Panc1 (cell line): ENCODE data around the gene CD9. TPM values are rescaled to one million over a fixed set of nuclear protein-coding genes. Genes with fewer than 3 reads are reported as not detected.

Experiments used
- ATAC-seq: fragments of 200-7000 bp; cut with Tn5 transposase; 2 replicates; pipeline ENCODE4 v1.9.1; 2020; ENCODE audit warnings: mild to moderate bottlenecking, moderate library complexity
- BruUV-seq: library from RNA; stranded (reverse); fragments of 400-500 nt; replicated peaks from 2 replicates; lab custom pipeline; 2021; lab: Mats Ljungman, UMichigan
- CTCF ChIA-PET: fragments of 300-600 bp; sonication (Branson Sonifier 250); formaldehyde crosslinking; loops from one replicate; lab custom pipeline; 2022; ENCODE audit warnings: antibody characterized with exemption; lab: Charles Lee
- POLR2A ChIA-PET: fragments of 300-600 bp; sonication (Branson Sonifier 250); formaldehyde crosslinking; loops from one replicate; lab custom pipeline; 2022; ENCODE audit warnings: antibody characterized with exemption; lab: Charles Lee
- DNase-seq: peaks from one replicate; pipeline ENCODE4 v3.0.0-alpha.2; 2010; ENCODE audit warnings: low read depth, low spot score
- H3K27ac ChIP-seq: 2 replicates; pipeline ENCODE4 v1.5.1; 2011; ENCODE audit warnings: mild to moderate bottlenecking, low read length, inconsistent platforms
- H3K27me3 ChIP-seq: fragments of 200-500 bp; sonication (Bioruptor generic); 2 replicates; pipeline ENCODE4 v1.6.0; 2014; ENCODE audit warnings: low read length, inconsistent platforms; ENCODE audit not compliant: control insufficient read depth, insufficient read depth
- H3K36me3 ChIP-seq: fragments of 200-500 bp; sonication (Bioruptor generic); 2 replicates; pipeline ENCODE4 v1.5.1; 2014; ENCODE audit warnings: inconsistent platforms, mild to moderate bottlenecking, low read length, moderate library complexity; ENCODE audit not compliant: control insufficient read depth, insufficient read depth
- H3K4me1 ChIP-seq: 2 replicates; pipeline ENCODE4 v1.5.1; 2011; ENCODE audit warnings: inconsistent platforms, mild to moderate bottlenecking, low read length, moderate library complexity; ENCODE audit not compliant: control insufficient read depth, insufficient read depth
- H3K4me3 ChIP-seq, 2 experiments: 2 replicates each; pipeline ENCODE4 v1.5.1; 2011 to 2012; ENCODE audit warnings: low read depth in 2 of 2, low read length in 2 of 2, mild to moderate bottlenecking in 2 of 2, inconsistent platforms in 1 of 2, moderate library complexity in 1 of 2
- H3K9me3 ChIP-seq: fragments of 200-500 bp; sonication (Bioruptor generic); 2 replicates; pipeline ENCODE4 v1.5.1; 2014; ENCODE audit warnings: low read depth, mild to moderate bottlenecking, inconsistent platforms, low read length, moderate library complexity; ENCODE audit not compliant: control insufficient read depth, insufficient read depth
- CTCF ChIP-seq: fragments of 450-650 bp; IDR thresholded peaks from 2 replicates; pipeline ENCODE4 v1.5.1; 2017; ENCODE audit warnings: mild to moderate bottlenecking
- POLR2AphosphoS5 ChIP-seq: IDR thresholded peaks from 2 replicates; pipeline ENCODE4 v1.6.1; 2012; ENCODE audit warnings: mild to moderate bottlenecking, low read depth, low read length, moderate library complexity
- REST ChIP-seq, 2 experiments: IDR thresholded peaks; 2 replicates each; pipeline ENCODE4 v1.6.1; 2011 to 2012; ENCODE audit warnings: low read depth in 2 of 2, control low read depth in 1 of 2, low read length in 1 of 2, mild to moderate bottlenecking in 1 of 2, moderate library complexity in 1 of 2; ENCODE audit not compliant: insufficient read depth in 1 of 2
- SIN3A ChIP-seq: IDR thresholded peaks from 2 replicates; pipeline ENCODE4 v1.6.1; 2012; ENCODE audit warnings: low read depth, mild to moderate bottlenecking, low read length, moderate library complexity, borderline replicate concordance; ENCODE audit not compliant: insufficient read depth
- TCF7L2 ChIP-seq: IDR thresholded peaks from 2 replicates; pipeline ENCODE4 v1.6.1; 2011; ENCODE audit warnings: mild to moderate bottlenecking, low read depth, low read length, inconsistent platforms
- in situ Hi-C: cut with HindIII; loops from 2 replicates; pipeline ENCODE4 v1.10.0; 2016; ENCODE audit warnings: low sequenced_read_pairs, low pct_unique_long_range_greater_than_20kb
- intact Hi-C: fragments of 100-400 bp; cut with micrococcal nuclease; formaldehyde crosslinking; loops from one replicate; pipeline ENCODE4 v1.10.0; 2022; ENCODE audit not compliant: unreplicated experiment
- total RNA-seq: library from RNA; stranded (reverse); gene quantifications from one replicate; pipeline ENCODE4 v1.2.1, GENCODE V29; 2021; ENCODE audit not compliant: unreplicated experiment

Gene CD9
- total RNA-seq, 1 experiment from 2014 or later, result 103 TPM

- ChIA-PET CTCF (no interaction called here), POLR2A (interaction anchor here (0.6 kb wide), 1 partner anchor 47 kb away, joined by 7 read pairs; no protein-coding TSS in a partner anchor)
- H3K4me3 ChIP-seq, result no peak overlapping the region
- in situ Hi-C loops, result no loop called here
- TF ChIP-seq CTCF (no peak), TCF7L2 (no peak), REST (IDR thresholded peaks at IDR 0.05; ENCODE audit: insufficient read depth in 1 of 2, low read depth in 2 of 2, low read length in 1 of 2) (no peak)
- no peak overlapping the region for H3K27ac ChIP-seq
- no TSS peak for BruUV-seq
- H3K36me3 ChIP-seq, result no peaks in the 10 kb centered on the region
- no peak for ATAC-seq
- intact Hi-C loops, result no loop called here
- no peaks in the 10 kb centered on the region for H3K9me3 ChIP-seq
- no peaks in the 10 kb centered on the region; the same call in 1 of the 2 replicates for H3K4me1 ChIP-seq
- H3K27me3 ChIP-seq, result no peaks in the 10 kb centered on the region
- DNase-seq, result no peak
Observed at GRCh38 chr12:6177642-6178358, 22.4 kb upstream of the CD9 start.

- no peak for TF ChIP-seq SIN3A
- TF ChIP-seq REST (IDR thresholded peaks at IDR 0.05; ENCODE audit: insufficient read depth in 1 of 2, low read depth in 2 of 2, low read length in 1 of 2), result no peak
- no peak for TF ChIP-seq TCF7L2
- no peak for TF ChIP-seq POLR2AphosphoS5
- TF ChIP-seq CTCF, result no peak
- DNase-seq, result no peak
- no peak for ATAC-seq
- Histone ChIP-seq H3K27me3 (no peaks in the 10 kb centered on the region), H3K4me3 (no peak overlapping the region), H3K27ac (no peak overlapping the region), H3K4me1 (no peaks in the 10 kb centered on the region; the same call in 1 of the 2 replicates), H3K9me3 (no peaks in the 10 kb centered on the region), H3K36me3 (no peaks in the 10 kb centered on the region)
- in situ Hi-C loops (no loop called here), intact Hi-C loops (no loop called here)
- ChIA-PET CTCF (no interaction called here), POLR2A (no interaction called here)
- no TSS peak for BruUV-seq
Observed at GRCh38 chr12:6178981-6179761, 21.0 kb upstream of the CD9 start.
